ENCODE results near the gene NAA40. TPM values are rescaled to one million over a fixed set of nuclear protein-coding genes. Genes with fewer than 3 reads are reported as not detected.

NAA40 gene
- total and polyA plus RNA-seq, 2 of the 13 experiments (the other 11 are each of a cell fraction or from before 2014, with no cell fraction given), result 11.1 to 17.9 TPM

- TF ChIP-seq ZNF280B (CRISPR knock-in tag; IDR thresholded peaks at IDR 0.05; ENCODE audit: borderline replicate concordance) (no peak; the same call in 1 of the 2 replicates), ARNT (IDR thresholded peaks at IDR 0.05) (no peak), GFI1 (CRISPR knock-in tag; IDR thresholded peaks at IDR 0.05; ENCODE audit: borderline replicate concordance) (0 out of 2 replicates have a peak, but pooled peaks have one; percentile 10), ZNF574 (CRISPR knock-in tag; IDR thresholded peaks at IDR 0.05) (peak; percentile 39; the same call in 1 of the 2 replicates), KAT8 (CRISPR knock-in tag; IDR thresholded peaks at IDR 0.05) (no peak), KLF15 (CRISPR knock-in tag; IDR thresholded peaks at IDR 0.05; ENCODE audit: borderline replicate concordance) (no peak), SNAI1 (CRISPR knock-in tag; IDR thresholded peaks at IDR 0.05; ENCODE audit: borderline replicate concordance) (no peak; the same call in 1 of the 2 replicates), MEIS2 (CRISPR knock-in tag; IDR thresholded peaks at IDR 0.05) (no peak), HNF1B (CRISPR knock-in tag; IDR thresholded peaks at IDR 0.05) (peak; percentile 43; the same call in 1 of the 2 replicates), TIGD3 (CRISPR knock-in tag; IDR thresholded peaks at IDR 0.05; ENCODE audit: borderline replicate concordance) (no peak), ERF (CRISPR knock-in tag; IDR thresholded peaks at IDR 0.05) (no peak), BHLHE40 (IDR thresholded peaks at IDR 0.05; ENCODE audit: low read length) (no peak), MAFG (CRISPR knock-in tag; IDR thresholded peaks at IDR 0.05) (no peak), SETDB1 (CRISPR knock-in tag; IDR thresholded peaks at IDR 0.05; ENCODE audit: borderline replicate concordance) (no peak), THAP7 (CRISPR knock-in tag; IDR thresholded peaks at IDR 0.05) (no peak; the same call in 1 of the 2 replicates), MAF1 (CRISPR knock-in tag; IDR thresholded peaks at IDR 0.05; ENCODE audit: borderline replicate concordance) (no peak), PBX3 (CRISPR knock-in tag; IDR thresholded peaks at IDR 0.05; ENCODE audit: borderline replicate concordance) (no peak)
Measured at GRCh38 chr11:63920126-63920938, 18.5 kb upstream of the NAA40 start (continued).
